Smooth muscle cell (in vitro differentiated cells): ENCODE results near the gene LY6G6F. TPM values are rescaled to one million over a fixed set of nuclear protein-coding genes. Genes with fewer than 3 reads are reported as not detected.

ENCODE experiments used
- DNase-seq: peaks from one replicate; lab custom pipeline; 2025; ENCODE audit not compliant: unreplicated experiment; lab: John Stamatoyannopoulos, UW
- H2AFZ ChIP-seq: fragments of 200-600 bp; sonication (generic); 2 replicates; pipeline ENCODE4 v1.6.0; 2016; ENCODE audit warnings: antibody characterized with exemption, low read depth, mild to moderate bottlenecking
- H3F3A ChIP-seq: fragments of 200-600 bp; sonication (generic); 2 replicates; pipeline ENCODE4 v1.6.0; 2017; ENCODE audit warnings: antibody characterized with exemption, low read depth
- H3K27ac ChIP-seq: fragments of 200-600 bp; sonication (generic); 2 replicates; pipeline ENCODE4 v1.5.1; 2016; ENCODE audit warnings: low read depth, mild to moderate bottlenecking
- H3K27me3 ChIP-seq: fragments of 200-600 bp; sonication (generic); 2 replicates; pipeline ENCODE4 v1.6.1; 2016; ENCODE audit warnings: low read depth, mild to moderate bottlenecking
- H3K36me3 ChIP-seq: fragments of 200-600 bp; sonication (generic); 2 replicates; pipeline ENCODE4 v1.5.1; 2016; ENCODE audit warnings: low read depth
- H3K4me1 ChIP-seq: fragments of 200-600 bp; sonication (generic); 2 replicates; pipeline ENCODE4 v1.5.1; 2016; ENCODE audit warnings: low read depth
- H3K4me2 ChIP-seq: fragments of 200-600 bp; sonication (generic); 2 replicates; pipeline ENCODE4 v1.6.0; 2016; ENCODE audit warnings: mild to moderate bottlenecking
- H3K4me3 ChIP-seq: fragments of 200-600 bp; sonication (generic); 2 replicates; pipeline ENCODE4 v1.5.1; 2016; ENCODE audit warnings: mild to moderate bottlenecking
- H3K79me2 ChIP-seq: fragments of 200-600 bp; sonication (generic); 2 replicates; pipeline ENCODE4 v1.6.0; 2016; ENCODE audit warnings: low read depth, mild to moderate bottlenecking
- H3K9ac ChIP-seq: fragments of 200-600 bp; sonication (generic); 2 replicates; pipeline ENCODE4 v1.6.0; 2016; ENCODE audit warnings: low read depth
- H3K9me3 ChIP-seq: fragments of 200-600 bp; sonication (generic); replicated peaks from 2 replicates; pipeline ENCODE4 v1.5.1; 2016; ENCODE audit warnings: low read depth
- H4K20me1 ChIP-seq: fragments of 200-600 bp; sonication (generic); 2 replicates; pipeline ENCODE4 v1.6.0; 2016; ENCODE audit warnings: low read depth
- WGBS: methylation state at CpG from one replicate; pipeline ENCODE4 v1.1.7; 2016; ENCODE audit warnings: low lambda C conversion rate; 5-methylcytosine and 5-hydroxymethylcytosine counted together
- polyA plus RNA-seq: library from polyadenylated mRNA; unstranded; fragments of >200 nt; fragmentation: Nextera tagmentation; extraction: Ambion mirVana; gene quantifications from 2 replicates; pipeline ENCODE4 v1.2.1, GENCODE V29; 2016
- total RNA-seq: library from RNA; depleted of rRNA; stranded (reverse); fragments of >200 nt; gene quantifications from 2 replicates; pipeline ENCODE4 v1.2.3, GENCODE V29; 2014
- TF ChIP-seq, protein P1 (sequence below): fragments of 200-600 bp; sonication (generic); IDR thresholded peaks from 2 replicates; pipeline ENCODE4 v1.5.1; 2017; ENCODE audit warnings: borderline replicate concordance, mild to moderate bottlenecking, antibody characterized with exemption; ENCODE audit not compliant: insufficient read depth, poor library complexity, severe bottlenecking

The LY6G6F gene
- total and polyA plus RNA-seq, 2 experiments from 2014 or later: not detected

DNA sequence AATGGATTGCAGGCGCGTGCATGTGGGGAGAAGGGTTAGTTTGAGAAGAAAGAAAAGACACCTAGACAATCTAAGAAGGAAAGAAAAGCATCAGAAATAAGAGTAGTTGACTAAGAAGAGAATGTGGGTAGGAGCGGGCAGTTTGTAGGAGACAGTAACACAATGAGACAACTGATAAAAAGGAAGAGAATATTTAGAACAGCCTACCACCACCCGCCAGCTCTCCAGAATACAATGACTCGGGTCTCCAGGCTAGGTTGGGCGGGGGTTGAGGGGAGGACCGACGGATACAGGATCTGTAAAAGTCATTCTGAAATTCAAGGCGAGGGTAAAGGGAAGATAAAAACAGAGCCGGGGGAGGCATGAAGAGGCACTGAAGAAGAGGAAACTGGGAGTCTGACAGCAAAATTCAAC lies 4.3 kb upstream of the LY6G6F start:
- Histone ChIP-seq H3K4me3 (peak overlapping the region; percentile 71), H3F3A (no peaks in the 10 kb centered on the region), H3K27me3 (no peaks in the 10 kb centered on the region), H3K4me2 (peak overlapping the region; percentile 86), H3K79me2 (peaks cover 27% of the 10 kb centered on the region), H4K20me1 (peaks cover 5% of the 10 kb centered on the region), H3K36me3 (no peaks in the 10 kb centered on the region), H2AFZ (peak overlapping the region; percentile 82), H3K4me1 (peaks cover 10% of the 10 kb centered on the region), H3K9ac (peak overlapping the region; percentile 90), H3K27ac (peak overlapping the region; percentile 81), H3K9me3 (no peaks in the 10 kb centered on the region)
- DNase-seq: no peak
- TF ChIP-seq, protein P1, sequence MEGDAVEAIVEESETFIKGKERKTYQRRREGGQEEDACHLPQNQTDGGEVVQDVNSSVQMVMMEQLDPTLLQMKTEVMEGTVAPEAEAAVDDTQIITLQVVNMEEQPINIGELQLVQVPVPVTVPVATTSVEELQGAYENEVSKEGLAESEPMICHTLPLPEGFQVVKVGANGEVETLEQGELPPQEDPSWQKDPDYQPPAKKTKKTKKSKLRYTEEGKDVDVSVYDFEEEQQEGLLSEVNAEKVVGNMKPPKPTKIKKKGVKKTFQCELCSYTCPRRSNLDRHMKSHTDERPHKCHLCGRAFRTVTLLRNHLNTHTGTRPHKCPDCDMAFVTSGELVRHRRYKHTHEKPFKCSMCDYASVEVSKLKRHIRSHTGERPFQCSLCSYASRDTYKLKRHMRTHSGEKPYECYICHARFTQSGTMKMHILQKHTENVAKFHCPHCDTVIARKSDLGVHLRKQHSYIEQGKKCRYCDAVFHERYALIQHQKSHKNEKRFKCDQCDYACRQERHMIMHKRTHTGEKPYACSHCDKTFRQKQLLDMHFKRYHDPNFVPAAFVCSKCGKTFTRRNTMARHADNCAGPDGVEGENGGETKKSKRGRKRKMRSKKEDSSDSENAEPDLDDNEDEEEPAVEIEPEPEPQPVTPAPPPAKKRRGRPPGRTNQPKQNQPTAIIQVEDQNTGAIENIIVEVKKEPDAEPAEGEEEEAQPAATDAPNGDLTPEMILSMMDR: no peak
- 6% methylated on average over 10 of the region's 10 CpGs for WGBS

- H3K27ac ChIP-seq: peak within 1 kb of the TSS; percentile 81
- no peaks in the 10 kb centered on the region for H3K36me3 ChIP-seq
- H3K4me1 ChIP-seq: peaks cover 10% of the 10 kb centered on the region
- H3K4me3 ChIP-seq: peak within 1 kb of the TSS; percentile 71
- peak within 1 kb of the TSS; percentile 86 for H3K4me2 ChIP-seq
- peak within 1 kb of the TSS; percentile 90 for H3K9ac ChIP-seq
- H3F3A ChIP-seq: no peaks in the 10 kb centered on the region
- peaks cover 5% of the 10 kb centered on the region for H4K20me1 ChIP-seq
- H2AFZ ChIP-seq: peak within 1 kb of the TSS; percentile 82
- WGBS: 2% methylated on average over 54 of the region's 54 CpGs
- DNase-seq: peak; percentile 82
- no peaks in the 10 kb centered on the region for H3K27me3 ChIP-seq
- TF ChIP-seq, protein P1: no peak
- no peaks in the 10 kb centered on the region for H3K9me3 ChIP-seq
- H3K79me2 ChIP-seq: peaks cover 27% of the 10 kb centered on the region
These were observed 3.6 kb upstream of the LY6G6F start, which contains the start of gene ABHD16A for GRCh38 chr6:31702819-31703716. Gene ABHD16A, minus strand, starts transcription at chr6:31703324. Its CDS starts 43 bp downstream, at chr6:31703281.

DNA sequence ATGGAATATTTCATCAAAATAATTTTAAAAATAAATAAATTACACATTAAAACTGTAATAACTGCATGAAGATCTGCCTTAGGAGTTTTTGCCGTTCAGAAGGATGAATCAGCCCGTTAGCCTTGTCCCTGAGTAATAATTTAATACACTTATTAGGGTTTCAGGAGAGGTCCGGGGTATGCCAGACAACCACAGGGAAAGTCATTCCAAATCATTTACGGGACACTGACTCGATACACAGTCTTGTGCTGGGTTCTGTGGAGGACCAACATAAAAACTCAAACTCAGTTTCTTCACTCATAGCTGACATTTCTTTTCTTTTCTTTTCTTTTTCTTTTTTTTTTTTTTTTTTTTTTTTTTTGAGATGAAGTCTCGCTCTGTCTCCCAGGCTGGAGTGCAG lies 735 bp upstream of the LY6G6F start:
- Histone ChIP-seq H3K27me3 (no peaks in the 10 kb centered on the region), H3F3A (no peaks in the 10 kb centered on the region), H3K36me3 (no peaks in the 10 kb centered on the region), H3K79me2 (peaks cover 20% of the 10 kb centered on the region), H3K27ac (no peak overlapping the region), H3K4me1 (peaks cover 10% of the 10 kb centered on the region), H3K9ac (no peak overlapping the region), H3K4me3 (no peak overlapping the region), H3K4me2 (no peak overlapping the region), H3K9me3 (no peaks in the 10 kb centered on the region), H2AFZ (no peak overlapping the region), H4K20me1 (peaks cover 4% of the 10 kb centered on the region)
- TF ChIP-seq, protein P1: no peak
- WGBS: 89% methylated on average over 6 of the region's 6 CpGs
- no peak for DNase-seq
